ENCODE measurements around the gene VAMP4.
"Not testable (repeated sequence)": the region's sequence is repeated elsewhere in the genome, so short reads cannot be mapped to it uniquely, and the experiment has no call there.

Gene VAMP4

GRCh38 chr1:171699531-171699930, 42.3 kb downstream of the VAMP4 start:
- no peak for DNase-seq (ENCODE audit: low read depth)

- not testable (repeated sequence) for DNase-seq (ENCODE audit: low read depth)
These were observed 46.1 kb downstream of the VAMP4 start for GRCh38 chr1:171695772-171696171.

- not testable (repeated sequence) for DNase-seq (ENCODE audit: low read depth)
These were observed 48.3 kb downstream of the VAMP4 start for GRCh38 chr1:171693541-171693940.

- DNase-seq (ENCODE audit: low read depth) = no peak
These were observed 58.0 kb downstream of the VAMP4 start for GRCh38 chr1:171683870-171684269.

DNA sequence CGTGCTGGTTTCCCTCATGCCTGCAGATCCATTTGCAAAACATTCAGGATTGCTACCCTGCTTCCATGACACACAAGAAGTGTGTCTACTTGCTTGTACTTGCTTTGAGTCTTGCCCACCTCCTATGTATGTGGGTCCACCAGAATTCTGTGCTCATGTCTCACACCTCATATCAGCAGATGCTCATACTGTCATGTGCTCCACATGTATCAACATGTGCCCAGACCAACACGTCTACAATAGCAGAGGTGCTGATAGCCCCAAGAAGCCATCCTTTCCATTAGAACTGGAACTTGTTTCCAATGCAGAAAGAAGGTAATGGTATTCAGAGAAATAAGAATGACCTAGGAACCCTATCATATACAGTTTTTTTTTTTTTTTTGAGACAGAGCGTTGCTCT, 61.5 kb downstream of the VAMP4 start:
- DNase-seq (ENCODE audit: low read depth) = no peak

- no peak for DNase-seq (ENCODE audit: low read depth)
These were observed 65.0 kb downstream of the VAMP4 start for GRCh38 chr1:171676823-171677222.

DNA sequence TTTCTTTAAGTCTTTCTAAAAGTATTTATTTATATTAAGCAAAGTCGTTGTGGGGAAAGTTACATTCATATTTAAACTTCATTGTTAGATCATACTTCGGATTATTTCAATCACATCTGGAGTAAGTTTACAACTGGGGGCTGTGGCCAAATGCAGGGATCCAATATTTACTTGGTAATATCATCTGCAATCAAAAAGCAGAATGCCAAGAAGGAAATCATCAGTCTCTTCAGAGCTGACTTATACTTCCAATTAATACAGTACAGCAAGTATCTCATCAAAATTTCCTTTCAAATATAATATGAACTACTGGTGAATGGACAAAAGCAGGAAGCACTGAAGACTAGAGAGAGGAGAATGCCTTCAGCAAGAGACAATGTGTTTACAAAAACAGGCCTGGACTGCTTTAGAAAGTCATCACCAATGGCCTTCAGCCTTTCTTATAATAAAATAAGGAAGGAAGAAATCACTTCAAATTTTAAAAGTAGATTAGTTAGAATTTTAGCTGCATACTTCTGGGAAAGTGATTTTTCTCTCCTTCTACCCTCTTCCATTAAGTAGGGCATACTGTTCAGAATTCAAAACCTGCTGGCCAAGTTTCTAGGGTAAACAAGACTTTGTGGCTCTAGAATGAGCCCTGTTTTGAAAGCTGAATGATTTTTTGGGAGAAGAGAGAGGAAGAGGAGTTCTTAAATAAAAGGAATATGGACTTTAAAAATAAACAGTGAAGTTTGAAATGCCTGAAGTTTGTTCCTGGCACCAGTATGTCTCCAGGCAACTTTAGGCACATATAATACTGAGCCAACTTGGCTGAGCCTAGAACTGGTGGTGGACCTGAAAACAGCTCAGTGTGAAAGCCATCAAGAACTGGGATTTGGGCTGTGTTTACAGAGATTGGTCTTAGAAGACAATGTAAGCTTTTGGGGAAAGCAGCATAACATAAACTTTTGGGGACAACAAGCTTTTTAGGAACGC, 67.1 kb downstream of the VAMP4 start:
- DNase-seq (ENCODE audit: low read depth) = no peak

- DNase-seq (ENCODE audit: low read depth) = no peak
These were observed 71.1 kb downstream of the VAMP4 start for GRCh38 chr1:171670739-171671138.

- DNase-seq (ENCODE audit: low read depth) = no peak
These were observed 73.5 kb downstream of the VAMP4 start for GRCh38 chr1:171668372-171668771.

GRCh38 chr1:171666114-171666769, 75.6 kb downstream of the VAMP4 start:
- DNase-seq (ENCODE audit: low read depth) = no peak

DNA sequence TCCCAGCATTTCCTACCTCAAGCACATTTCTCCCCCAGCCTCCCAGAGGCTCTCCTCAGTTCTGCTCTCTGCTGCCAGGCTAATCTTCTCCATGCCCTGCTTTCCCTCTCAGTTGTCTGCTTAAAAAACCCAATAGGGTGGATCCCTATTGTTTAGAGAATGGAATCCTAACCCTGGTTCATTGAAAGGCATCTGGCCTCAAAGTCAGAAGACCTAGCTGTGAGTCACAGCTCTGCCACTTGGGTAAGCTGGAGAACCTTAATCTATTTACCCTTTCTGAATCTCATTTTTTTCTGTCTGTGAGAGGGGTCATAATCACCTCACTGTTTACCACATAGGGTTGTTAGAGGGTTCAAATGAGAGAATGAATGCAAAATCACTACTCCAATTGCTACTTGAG, 76.9 kb downstream of the VAMP4 start:
- DNase-seq (ENCODE audit: low read depth) = no peak

DNA sequence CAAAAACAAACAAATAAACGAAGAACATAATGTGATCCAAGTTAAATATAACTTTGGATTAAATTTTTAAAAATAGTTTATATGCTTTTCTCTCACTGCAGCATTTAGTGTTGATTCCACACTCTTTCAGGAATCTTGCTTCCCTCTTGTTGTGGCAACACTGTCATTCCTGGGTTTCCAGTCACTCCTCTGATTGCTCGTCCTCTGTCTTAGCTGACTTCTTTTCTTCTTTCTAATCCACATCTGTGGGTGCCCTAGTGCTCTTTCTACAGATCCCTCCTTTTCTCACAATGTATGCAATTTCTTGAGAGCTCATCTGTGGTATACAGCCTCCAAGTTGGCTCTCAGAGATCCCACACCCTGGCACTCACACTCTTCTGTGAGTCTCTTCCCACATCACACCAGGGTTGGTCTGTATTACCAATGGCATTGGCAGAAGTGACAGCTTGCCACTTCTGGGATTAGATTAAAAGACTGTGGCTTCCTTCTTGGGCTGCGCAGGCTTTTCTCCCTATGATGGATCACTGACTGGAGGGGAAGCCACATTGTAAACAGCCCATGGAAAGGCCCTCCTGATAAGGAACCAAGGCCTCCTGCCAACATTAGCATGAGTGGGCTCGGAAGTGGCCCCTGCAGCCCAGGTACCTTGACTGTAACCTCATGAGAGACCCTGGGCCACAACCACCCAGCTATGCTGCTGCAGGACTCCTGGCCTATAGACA, 77.8 kb downstream of the VAMP4 start:
- no peak for DNase-seq (ENCODE audit: low read depth)

DNA sequence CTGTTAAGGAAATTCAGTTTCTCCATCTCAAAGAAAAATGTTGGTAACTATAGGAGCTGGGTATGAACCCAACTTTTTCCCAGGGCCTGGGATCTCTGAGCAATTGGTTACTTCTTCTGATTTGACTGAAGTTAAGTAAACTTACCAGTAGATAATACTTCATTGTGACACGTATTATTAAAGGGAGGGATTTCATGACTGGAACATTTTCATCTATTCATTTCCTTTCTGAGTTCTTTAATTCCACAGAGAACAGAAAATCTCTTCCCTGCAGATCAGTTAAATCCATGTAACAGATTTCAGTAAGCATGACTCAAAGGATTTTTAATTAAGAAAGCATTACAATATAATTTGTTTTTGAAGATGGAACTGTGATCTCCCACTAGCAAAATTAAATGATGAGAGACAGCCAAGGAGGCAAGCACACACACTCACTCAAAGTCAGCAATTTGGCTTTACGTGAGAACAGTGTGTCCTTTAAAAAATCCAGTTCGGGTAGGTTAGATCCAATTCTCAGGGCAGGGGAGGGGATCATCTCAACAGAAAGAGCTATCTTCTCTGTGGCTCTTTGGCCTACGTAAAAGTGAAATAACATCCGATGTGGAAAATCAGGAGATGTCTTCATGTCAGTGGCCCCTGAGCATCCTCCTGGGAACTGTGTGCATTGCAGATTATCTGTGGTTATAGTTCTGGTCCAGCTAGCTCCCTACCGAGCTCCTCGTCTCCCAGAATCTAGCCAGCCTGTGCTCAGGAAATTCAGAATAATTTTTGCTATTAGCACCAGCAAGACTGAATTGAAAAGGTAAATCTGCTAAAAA, 78.6 kb downstream of the VAMP4 start:
- DNase-seq (ENCODE audit: low read depth) = no peak

- no peak for DNase-seq (ENCODE audit: low read depth)
These were observed 80.7 kb downstream of the VAMP4 start for GRCh38 chr1:171661076-171661650.

DNA sequence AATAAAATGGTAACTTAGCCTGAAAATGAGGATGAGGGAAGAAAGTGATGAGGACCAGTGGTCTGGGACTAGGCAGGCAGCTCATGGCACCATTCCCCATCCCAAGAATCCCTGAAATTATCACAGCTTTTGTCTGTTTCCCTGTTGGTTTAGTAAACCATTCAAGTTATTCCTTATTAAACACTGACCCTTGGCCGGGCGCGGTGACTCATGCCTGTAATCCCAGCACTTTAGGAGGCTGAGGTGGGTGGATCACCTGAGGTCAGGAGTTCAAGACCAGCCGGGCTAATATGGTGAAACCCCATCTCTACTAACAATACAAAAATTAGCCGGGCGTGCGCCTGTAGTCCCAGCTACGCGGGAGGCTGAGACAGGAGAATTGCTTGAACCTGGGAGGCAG, 85.7 kb downstream of the VAMP4 start:
- not testable (repeated sequence) for DNase-seq (ENCODE audit: low read depth)

- no peak for DNase-seq (ENCODE audit: low read depth)
These were observed 86.1 kb downstream of the VAMP4 start for GRCh38 chr1:171655746-171656116.

DNA sequence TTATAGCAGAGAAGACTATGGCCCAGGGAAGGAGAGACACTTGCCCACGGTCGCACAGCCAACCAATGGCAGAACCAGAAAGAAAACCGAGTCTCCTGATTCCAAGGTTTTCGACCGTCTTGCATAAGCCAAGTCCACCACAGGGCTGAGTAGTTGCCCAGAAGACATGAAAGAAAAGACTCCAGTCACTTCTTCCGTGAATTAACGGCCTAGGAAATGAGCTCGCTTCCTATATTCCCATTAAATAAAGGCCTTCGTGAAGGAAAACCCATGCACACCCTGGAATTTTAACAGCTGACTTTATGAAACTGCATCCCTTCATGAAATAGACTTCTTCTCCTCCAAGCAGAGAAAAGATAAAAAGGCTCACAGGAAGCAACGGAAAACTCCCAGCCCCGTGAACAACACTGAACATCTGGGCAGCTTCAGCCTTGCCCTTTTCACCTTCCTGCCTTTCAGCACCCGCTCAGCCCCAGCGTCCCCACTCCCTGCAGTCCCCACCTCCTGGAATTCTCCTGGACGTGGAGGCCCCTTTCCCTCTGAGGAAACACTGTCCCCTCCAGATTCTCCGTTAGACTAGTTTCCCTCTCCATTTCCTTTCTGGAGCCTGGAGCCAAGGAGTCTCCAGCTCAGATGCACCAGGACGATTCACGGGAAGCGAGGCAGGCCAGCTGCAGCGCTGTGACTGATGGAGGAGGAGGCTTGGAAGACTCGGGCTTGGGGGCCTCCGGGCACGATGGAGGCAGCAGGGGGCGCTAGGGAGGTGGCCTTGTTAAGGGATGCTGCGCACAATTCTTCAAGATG, 86.7 kb downstream of the VAMP4 start:
- DNase-seq (ENCODE audit: low read depth) = peak; percentile 41

GRCh38 chr1:171654201-171654941, 87.5 kb downstream of the VAMP4 start:
- no peak for DNase-seq (ENCODE audit: low read depth)

DNA sequence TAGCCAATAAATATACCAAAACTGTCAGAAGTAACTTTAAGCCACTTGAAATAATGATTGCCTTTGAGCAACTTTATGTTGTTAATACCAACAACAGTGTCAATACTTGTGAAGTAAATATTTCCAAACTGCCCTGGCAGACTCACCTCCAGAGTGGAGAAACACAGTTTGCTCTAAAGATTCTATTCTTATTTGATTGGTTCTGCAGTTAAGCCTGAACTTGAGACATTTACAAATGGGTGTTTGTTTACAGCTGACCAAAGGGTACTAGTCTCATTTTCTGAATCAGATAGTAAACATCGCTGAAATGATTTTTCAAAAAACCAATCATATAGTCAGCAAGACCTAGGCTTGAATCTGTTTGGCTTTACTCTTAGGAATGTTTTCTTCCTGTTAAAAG, 88.1 kb downstream of the VAMP4 start:
- no peak for DNase-seq (ENCODE audit: low read depth)

Measured in stimulated activated CD4-positive, alpha-beta T cell treated with anti-CD3 and anti-CD28 coated beads, Interleukin-2, amount 100 ng/mL, for 4 hours (primary cell).